ENCODE results near the gene S100A11. TPM values are rescaled to one million over a fixed set of nuclear protein-coding genes. Genes with fewer than 3 reads are reported as not detected.

Gene S100A11
- total RNA-seq, 1 experiment from 2014 or later: 1,562 TPM

GRCh38 chr1:151992303-151993083 lies 44.3 kb downstream of the S100A11 start:
- DNase-seq (ENCODE audit: unreplicated experiment): peak; percentile 100
- intact Hi-C loops (cut with micrococcal nuclease): loop anchor here (1.0 to 5.0 kb wide), 2 partner anchors 47 to 55 kb away; no protein-coding TSS in a partner anchor
- Mint-ChIP-seq H3K27me3 (ENCODE audit: insufficient read depth, unreplicated experiment) (no peaks in the 10 kb centered on the region), H3K36me3 (ENCODE audit: insufficient read depth, unreplicated experiment) (peaks cover 34% of the 10 kb centered on the region), H3K27ac (ENCODE audit: low read depth, unreplicated experiment) (peak overlapping the region; percentile 96), H3K4me3 (ENCODE audit: unreplicated experiment) (peak overlapping the region; percentile 89), H3K9me3 (ENCODE audit: unreplicated experiment) (no peaks in the 10 kb centered on the region), H3K4me1 (ENCODE audit: insufficient read depth, unreplicated experiment) (peaks cover 56% of the 10 kb centered on the region)
- ChIA-PET POLR2A (interaction anchor here (0.5 to 21.0 kb wide), 30 partner anchors 8 to 1758 kb away, joined by 3 to 1089 read pairs (median 4); partner anchors contain the start of genes MRPL9, PI4KB, S100A11 and S100A2), CTCF (interaction anchor here (0.9 to 23.4 kb wide), 10 partner anchors 9 to 60 kb away, joined by 3 to 543 read pairs (median 6); no protein-coding TSS in a partner anchor)
- no TSS peak for BruUV-seq (replicated peaks)
- no peak for TF ChIP-seq CTCF (IDR thresholded peaks at IDR 0.05; ENCODE audit: unreplicated experiment)

- Mint-ChIP-seq H3K4me3 (ENCODE audit: unreplicated experiment) (peak overlapping the region; percentile 89), H3K4me1 (ENCODE audit: insufficient read depth, unreplicated experiment) (peaks cover 62% of the 10 kb centered on the region), H3K27me3 (ENCODE audit: insufficient read depth, unreplicated experiment) (no peaks in the 10 kb centered on the region), H3K36me3 (ENCODE audit: insufficient read depth, unreplicated experiment) (peaks cover 41% of the 10 kb centered on the region), H3K27ac (ENCODE audit: low read depth, unreplicated experiment) (peak overlapping the region; percentile 96), H3K9me3 (ENCODE audit: unreplicated experiment) (no peaks in the 10 kb centered on the region)
- ChIA-PET POLR2A (interaction anchor here (0.6 to 21.0 kb wide), 26 partner anchors 9 to 1758 kb away, joined by 3 to 1089 read pairs (median 6); partner anchors contain the start of genes MRPL9, PI4KB, S100A11 and THEM4), CTCF (interaction anchor here (0.6 to 23.4 kb wide), 12 partner anchors 9 to 115 kb away, joined by 3 to 543 read pairs (median 4); no protein-coding TSS in a partner anchor)
- no peak for DNase-seq (ENCODE audit: unreplicated experiment)
- TF ChIP-seq CTCF (IDR thresholded peaks at IDR 0.05; ENCODE audit: unreplicated experiment): no peak
- BruUV-seq (replicated peaks): TSS peak; percentile 29
- intact Hi-C loops (cut with micrococcal nuclease): loop anchor here (1.0 to 5.0 kb wide), 2 partner anchors 46 to 56 kb away; no protein-coding TSS in a partner anchor
These were observed 45.0 kb downstream of the S100A11 start for GRCh38 chr1:151991663-151992302.

GRCh38 chr1:151990856-151991198 lies 46.0 kb downstream of the S100A11 start:
- BruUV-seq (replicated peaks): no TSS peak
- ChIA-PET POLR2A (interaction anchor here (1.0 to 21.0 kb wide), 14 partner anchors 10 to 663 kb away, joined by 4 to 1089 read pairs (median 46); partner anchors contain the start of genes PI4KB, S100A11 and THEM4), CTCF (interaction anchor here (0.6 to 23.4 kb wide), 12 partner anchors 10 to 99 kb away, joined by 3 to 543 read pairs (median 4); no protein-coding TSS in a partner anchor)
- H3K36me3 Mint-ChIP-seq (ENCODE audit: insufficient read depth, unreplicated experiment): peaks cover 50% of the 10 kb centered on the region
- peaks cover 68% of the 10 kb centered on the region for H3K4me1 Mint-ChIP-seq (ENCODE audit: insufficient read depth, unreplicated experiment)
- no peak for TF ChIP-seq CTCF (IDR thresholded peaks at IDR 0.05; ENCODE audit: unreplicated experiment)
- H3K4me3 Mint-ChIP-seq (ENCODE audit: unreplicated experiment): peak overlapping the region; percentile 89
- no peaks in the 10 kb centered on the region for H3K27me3 Mint-ChIP-seq (ENCODE audit: insufficient read depth, unreplicated experiment)
- no peaks in the 10 kb centered on the region for H3K9me3 Mint-ChIP-seq (ENCODE audit: unreplicated experiment)
- intact Hi-C loops (cut with micrococcal nuclease): loop anchor here (5.0 kb wide), 1 partner anchor 56 kb away; no protein-coding TSS in a partner anchor
- DNase-seq (ENCODE audit: unreplicated experiment): peak; percentile 93
- H3K27ac Mint-ChIP-seq (ENCODE audit: low read depth, unreplicated experiment): peak overlapping the region; percentile 96
